PC-3 (cell line): Measurements from ENCODE around the gene TMEM218. TPM values are rescaled to one million over a fixed set of nuclear protein-coding genes. Genes with fewer than 3 reads are reported as not detected.

Source experiments
- ATAC-seq: fragments of 200-7000 bp; cut with Tn5 transposase; 2 replicates; pipeline ENCODE4 v1.9.1; 2020; ENCODE audit warnings: mild to moderate bottlenecking, moderate library complexity
- BruUV-seq: library from RNA; stranded (reverse); fragments of 400-500 nt; replicated peaks from 2 replicates; lab custom pipeline; 2021; lab: Mats Ljungman, UMichigan
- CTCF ChIA-PET: fragments of 300-600 bp; sonication (Branson Sonifier 250); formaldehyde crosslinking; loops from one replicate; lab custom pipeline; 2022; ENCODE audit warnings: antibody characterized with exemption; lab: Charles Lee
- POLR2A ChIA-PET: fragments of 300-600 bp; sonication (Branson Sonifier 250); formaldehyde crosslinking; loops from one replicate; lab custom pipeline; 2022; ENCODE audit warnings: antibody characterized with exemption; ENCODE audit not compliant: unreplicated experiment; lab: Charles Lee
- DNase-seq: peaks from one replicate; pipeline ENCODE4 v3.0.0-alpha.2; 2015
- H2AFZ ChIP-seq: fragments of 300-600 bp; sonication (generic); 2 replicates; pipeline ENCODE4 v1.6.0; 2016; ENCODE audit warnings: antibody characterized with exemption, low read length
- H3F3A ChIP-seq: fragments of 300-600 bp; sonication (generic); one replicate; pipeline ENCODE4 v1.6.0; 2017; ENCODE audit warnings: antibody characterized with exemption, low read length, control low read depth, mild to moderate bottlenecking; ENCODE audit not compliant: unreplicated experiment
- H3K27ac ChIP-seq: fragments of 300-600 bp; sonication (generic); 2 replicates; pipeline ENCODE4 v1.5.1; 2016; ENCODE audit warnings: mild to moderate bottlenecking, low read length
- H3K27me3 ChIP-seq: fragments of 300-600 bp; sonication (generic); 2 replicates; pipeline ENCODE4 v1.6.1; 2016; ENCODE audit warnings: low read length, mixed read lengths
- H3K36me3 ChIP-seq: fragments of 300-600 bp; sonication (generic); 2 replicates; pipeline ENCODE4 v1.6.1; 2016; ENCODE audit warnings: low read depth, mixed run types, low read length, mixed read lengths
- H3K4me1 ChIP-seq: fragments of 300-600 bp; sonication (generic); 2 replicates; pipeline ENCODE4 v1.5.1; 2016; ENCODE audit warnings: low read length; ENCODE audit not compliant: insufficient read depth
- H3K4me2 ChIP-seq: fragments of 300-600 bp; sonication (generic); 2 replicates; pipeline ENCODE4 v1.6.0; 2016; ENCODE audit warnings: low read length
- H3K4me3 ChIP-seq: fragments of 300-600 bp; sonication (generic); 2 replicates; pipeline ENCODE4 v1.5.1; 2016; ENCODE audit warnings: mild to moderate bottlenecking, low read length, mixed read lengths
- H3K79me2 ChIP-seq: fragments of 300-600 bp; sonication (generic); 2 replicates; pipeline ENCODE4 v1.6.1; 2017; ENCODE audit warnings: low read length, mixed read lengths
- H3K9ac ChIP-seq: fragments of 300-600 bp; sonication (generic); 2 replicates; pipeline ENCODE4 v1.6.0; 2016; ENCODE audit warnings: mild to moderate bottlenecking, low read length
- H3K9me2 ChIP-seq: fragments of 300-600 bp; sonication (generic); replicated peaks from 2 replicates; pipeline ENCODE4 v1.6.1; 2016; ENCODE audit warnings: mixed run types, low read length, mixed read lengths
- H3K9me3 ChIP-seq: fragments of 300-600 bp; sonication (generic); 2 replicates; pipeline ENCODE4 v1.6.1; 2016; ENCODE audit warnings: low read length, mixed read lengths
- H4K20me1 ChIP-seq: fragments of 300-600 bp; sonication (generic); 2 replicates; pipeline ENCODE4 v1.6.1; 2016; ENCODE audit warnings: low read length, mixed read lengths
- EZH2 ChIP-seq: fragments of 300-600 bp; sonication (generic); IDR thresholded peaks from one replicate; pipeline ENCODE4 v1.6.1; 2017; ENCODE audit warnings: antibody characterized with exemption, mild to moderate bottlenecking, low read length; ENCODE audit not compliant: unreplicated experiment
- EZH2phosphoT487 ChIP-seq: fragments of 300-600 bp; sonication (generic); IDR thresholded peaks from 2 replicates; pipeline ENCODE4 v1.6.1; 2018; ENCODE audit warnings: mild to moderate bottlenecking, antibody characterized with exemption, low read length, borderline replicate concordance
- intact Hi-C: fragments of 100-400 bp; cut with micrococcal nuclease; formaldehyde crosslinking; loops from 2 replicates; pipeline ENCODE4 v1.9.0; 2023
- total RNA-seq: library from RNA; depleted of rRNA; stranded (reverse); fragments of >200 nt; gene quantifications from 2 replicates; pipeline ENCODE4 v1.2.3, GENCODE V29; 2014
- TF ChIP-seq, protein P1 (sequence below): fragments of 300-600 bp; sonication (generic); conservative IDR thresholded peaks from 2 replicates; pipeline ENCODE4 v1.5.1; 2017; ENCODE audit warnings: antibody characterized with exemption, low read depth, mild to moderate bottlenecking, low read length

TMEM218 gene
- total RNA-seq, 1 experiment from 2014 or later, result 37.0 TPM

DNA sequence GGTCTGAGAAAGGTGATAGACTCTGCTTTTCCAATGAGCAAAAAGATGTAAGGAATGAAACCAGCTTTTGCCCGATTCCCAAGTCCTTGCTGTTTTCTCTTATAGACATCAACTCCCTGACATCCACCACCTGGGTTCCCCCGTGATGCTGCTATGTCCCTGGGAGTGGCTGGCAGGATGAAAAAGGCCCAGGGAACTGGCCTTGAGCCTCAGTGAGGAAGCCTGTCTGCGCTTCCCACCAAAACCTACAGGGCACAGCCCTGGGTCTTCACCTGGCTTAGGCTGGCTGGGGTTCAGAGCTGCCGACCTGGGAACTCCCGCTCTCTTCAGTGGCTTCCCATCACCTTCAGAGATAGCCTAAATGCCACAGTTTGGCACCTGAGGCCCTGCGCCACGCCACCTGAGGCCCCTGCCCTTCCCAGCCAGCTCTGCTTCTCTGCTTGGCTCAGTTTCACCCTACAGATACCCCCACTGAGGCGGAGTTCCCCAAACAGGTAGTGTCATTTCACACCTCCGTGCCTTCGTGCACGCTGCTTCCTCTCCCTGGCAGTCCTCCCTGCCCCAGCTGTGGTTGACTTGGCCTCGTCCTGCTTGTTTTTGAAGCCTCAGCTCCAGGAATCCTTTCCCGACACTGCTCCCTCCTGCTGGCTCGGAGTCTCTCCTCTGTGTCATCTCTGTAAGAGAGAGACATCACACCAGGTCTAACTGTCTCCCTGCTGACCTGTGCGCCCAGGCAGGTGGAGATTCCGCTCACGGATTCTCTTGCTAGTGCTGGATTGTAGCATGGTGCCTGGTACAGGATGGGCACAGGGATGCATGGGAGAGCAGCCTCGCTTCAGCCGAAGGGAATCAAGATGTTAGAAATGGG, 37.6 kb downstream of the TMEM218 start:
- CTCF ChIA-PET, result no interaction called here
- H3K4me1 ChIP-seq, result peaks cover 37% of the 10 kb centered on the region
- TF ChIP-seq EZH2phosphoT487, result no peak
- TF ChIP-seq, protein P1, sequence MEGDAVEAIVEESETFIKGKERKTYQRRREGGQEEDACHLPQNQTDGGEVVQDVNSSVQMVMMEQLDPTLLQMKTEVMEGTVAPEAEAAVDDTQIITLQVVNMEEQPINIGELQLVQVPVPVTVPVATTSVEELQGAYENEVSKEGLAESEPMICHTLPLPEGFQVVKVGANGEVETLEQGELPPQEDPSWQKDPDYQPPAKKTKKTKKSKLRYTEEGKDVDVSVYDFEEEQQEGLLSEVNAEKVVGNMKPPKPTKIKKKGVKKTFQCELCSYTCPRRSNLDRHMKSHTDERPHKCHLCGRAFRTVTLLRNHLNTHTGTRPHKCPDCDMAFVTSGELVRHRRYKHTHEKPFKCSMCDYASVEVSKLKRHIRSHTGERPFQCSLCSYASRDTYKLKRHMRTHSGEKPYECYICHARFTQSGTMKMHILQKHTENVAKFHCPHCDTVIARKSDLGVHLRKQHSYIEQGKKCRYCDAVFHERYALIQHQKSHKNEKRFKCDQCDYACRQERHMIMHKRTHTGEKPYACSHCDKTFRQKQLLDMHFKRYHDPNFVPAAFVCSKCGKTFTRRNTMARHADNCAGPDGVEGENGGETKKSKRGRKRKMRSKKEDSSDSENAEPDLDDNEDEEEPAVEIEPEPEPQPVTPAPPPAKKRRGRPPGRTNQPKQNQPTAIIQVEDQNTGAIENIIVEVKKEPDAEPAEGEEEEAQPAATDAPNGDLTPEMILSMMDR, result no peak

DNA sequence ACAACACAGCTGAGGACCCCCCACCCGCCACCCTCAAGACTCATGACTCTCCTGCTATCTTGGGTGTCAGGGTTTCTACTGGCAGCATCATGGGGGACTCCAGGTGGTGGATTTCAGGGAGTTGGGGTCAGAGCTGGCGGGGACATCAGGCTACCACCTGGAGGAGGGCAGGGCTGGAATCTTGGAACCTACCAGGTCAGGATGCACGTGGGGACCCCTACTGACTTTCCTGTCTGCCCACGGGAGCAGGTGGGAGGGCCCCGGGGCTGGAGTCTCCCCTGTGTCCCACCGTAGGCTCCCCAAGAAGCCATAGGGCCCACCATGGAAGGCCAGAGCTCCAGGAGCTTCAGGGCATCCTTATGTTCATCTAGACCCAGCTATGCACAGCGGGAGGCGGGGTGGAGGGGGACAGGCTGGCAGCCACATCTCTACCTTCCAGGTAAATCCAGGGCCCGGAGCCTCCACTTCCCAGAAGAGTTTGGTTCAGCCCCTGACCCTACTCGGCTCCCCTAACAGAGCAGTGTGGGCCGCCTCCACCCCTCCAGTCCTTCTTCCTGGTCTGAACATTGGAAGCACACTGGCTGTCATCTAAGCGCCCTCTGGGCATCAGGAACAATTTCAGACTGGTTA, 38.4 kb downstream of the TMEM218 start:
- H3K9ac ChIP-seq, result no peak overlapping the region
- ChIA-PET POLR2A (no interaction called here), CTCF (no interaction called here)
- no peaks in the 10 kb centered on the region for H4K20me1 ChIP-seq
- peaks cover 40% of the 10 kb centered on the region for H3K4me1 ChIP-seq
- ATAC-seq, result no peak
- no peak overlapping the region for H2AFZ ChIP-seq
- no peaks in the 10 kb centered on the region for H3K79me2 ChIP-seq
- H3K9me3 ChIP-seq, result no peaks in the 10 kb centered on the region
- H3K9me2 ChIP-seq, result no peaks in the 10 kb centered on the region
- intact Hi-C loops, result no loop called here
- H3F3A ChIP-seq, result no peaks in the 10 kb centered on the region
- no peak overlapping the region for H3K4me3 ChIP-seq
- BruUV-seq, result no TSS peak
- no peak for DNase-seq
- no peak overlapping the region for H3K4me2 ChIP-seq
- TF ChIP-seq EZH2 (no peak), EZH2phosphoT487 (no peak)
- TF ChIP-seq, protein P1, result no peak
- H3K27me3 ChIP-seq, result no peaks in the 10 kb centered on the region
- no peaks in the 10 kb centered on the region for H3K36me3 ChIP-seq
- no peak overlapping the region for H3K27ac ChIP-seq

More for the DNA sequence above, 37.6 kb downstream of the TMEM218 start:
- intact Hi-C loops, result no loop called here
- Histone ChIP-seq H3K9ac (no peak overlapping the region), H2AFZ (no peak overlapping the region), H3K79me2 (no peaks in the 10 kb centered on the region), H3K27ac (no peak overlapping the region), H4K20me1 (no peaks in the 10 kb centered on the region), H3K9me3 (no peaks in the 10 kb centered on the region), H3K9me2 (no peaks in the 10 kb centered on the region), H3K36me3 (no peaks in the 10 kb centered on the region), H3K4me3 (no peak overlapping the region), H3F3A (no peaks in the 10 kb centered on the region), H3K27me3 (no peaks in the 10 kb centered on the region), H3K4me2 (no peak overlapping the region)
- ATAC-seq, result no peak
- POLR2A ChIA-PET, result no interaction called here
- BruUV-seq, result no TSS peak
- no peak for DNase-seq
